Neural progenitor cell (in vitro differentiated cells): ENCODE results near the gene EMC6. TPM values are rescaled to one million over a fixed set of nuclear protein-coding genes. Genes with fewer than 3 reads are reported as not detected.

ENCODE experiments used
- DNase-seq: peaks from one replicate; pipeline ENCODE4 v3.0.0-alpha.2; 2016; ENCODE audit warnings: low spot score
- H2AFZ ChIP-seq: fragments of 200-600 bp; sonication (generic); replicated peaks from 2 replicates; pipeline ENCODE4 v1.6.1; 2016; ENCODE audit warnings: antibody characterized with exemption
- H3F3A ChIP-seq: fragments of 200-600 bp; sonication (generic); 2 replicates; pipeline ENCODE4 v1.6.1; 2016; ENCODE audit warnings: antibody characterized with exemption, low read depth
- H3K27ac ChIP-seq: fragments of 200-600 bp; sonication (generic); 2 replicates; pipeline ENCODE4 v1.5.1; 2016; ENCODE audit warnings: mild to moderate bottlenecking
- H3K27me3 ChIP-seq: fragments of 200-600 bp; sonication (generic); 2 replicates; pipeline ENCODE4 v1.6.1; 2016; ENCODE audit warnings: mild to moderate bottlenecking, moderate library complexity
- H3K36me3 ChIP-seq: fragments of 200-600 bp; sonication (generic); 2 replicates; pipeline ENCODE4 v1.5.1; 2016
- H3K4me1 ChIP-seq: fragments of 200-600 bp; sonication (generic); 2 replicates; pipeline ENCODE4 v1.6.1; 2016; ENCODE audit warnings: mixed run types
- H3K4me2 ChIP-seq: fragments of 200-600 bp; sonication (generic); 2 replicates; pipeline ENCODE4 v1.6.1; 2016
- H3K4me3 ChIP-seq: fragments of 200-600 bp; sonication (generic); 2 replicates; pipeline ENCODE4 v1.5.1; 2016
- H3K79me2 ChIP-seq: fragments of 200-600 bp; sonication (generic); 2 replicates; pipeline ENCODE4 v1.6.1; 2016; ENCODE audit warnings: low read depth
- H3K9ac ChIP-seq: fragments of 200-600 bp; sonication (generic); 2 replicates; pipeline ENCODE4 v1.6.1; 2016
- H3K9me3 ChIP-seq: fragments of 200-600 bp; sonication (generic); 2 replicates; pipeline ENCODE4 v1.5.1; 2016; ENCODE audit warnings: low read depth
- H4K20me1 ChIP-seq: fragments of 200-600 bp; sonication (generic); 2 replicates; pipeline ENCODE4 v1.6.1; 2016; ENCODE audit warnings: low read depth
- H3K27ac Mint-ChIP-seq: 3 replicates; pipeline ENCODE4 v1.8.0; 2021; ENCODE audit warnings: mixed read lengths
- H3K27me3 Mint-ChIP-seq: 2 replicates; pipeline ENCODE4 v1.8.0; 2022; ENCODE audit warnings: low read depth, mild to moderate bottlenecking, inconsistent platforms, moderate library complexity, mixed read lengths; ENCODE audit not compliant: insufficient read depth
- H3K36me3 Mint-ChIP-seq: 3 replicates; pipeline ENCODE4 v1.8.0; 2021; ENCODE audit warnings: mixed read lengths
- H3K4me1 Mint-ChIP-seq: 3 replicates; pipeline ENCODE4 v1.8.0; 2021; ENCODE audit warnings: mixed read lengths
- H3K4me3 Mint-ChIP-seq: 3 replicates; pipeline ENCODE4 v1.8.0; 2021; ENCODE audit warnings: mild to moderate bottlenecking, moderate library complexity, mixed read lengths
- H3K9me3 Mint-ChIP-seq: 3 replicates; pipeline ENCODE4 v1.8.0; 2020; ENCODE audit warnings: mixed read lengths
- EZH2 ChIP-seq: fragments of 200-600 bp; sonication (generic); IDR thresholded peaks from 2 replicates; pipeline ENCODE4 v1.6.1; 2017; ENCODE audit warnings: antibody characterized with exemption, mild to moderate bottlenecking, moderate library complexity
- EZH2phosphoT487 ChIP-seq: fragments of 200-600 bp; sonication (generic); IDR thresholded peaks from 2 replicates; pipeline ENCODE4 v1.6.1; 2017; ENCODE audit warnings: antibody characterized with exemption
- total RNA-seq: library from RNA; depleted of rRNA; stranded (reverse); fragments of >200 nt; gene quantifications from 2 replicates; pipeline ENCODE4 v1.2.3, GENCODE V29; 2015; ENCODE audit warnings: low replicate concordance
- TF ChIP-seq, protein P1 (sequence below): fragments of 200-600 bp; sonication (generic); IDR thresholded peaks from 2 replicates; pipeline ENCODE4 v1.5.1; 2017; ENCODE audit warnings: antibody characterized with exemption, mild to moderate bottlenecking

The EMC6 gene
- total RNA-seq, 1 donor from 2014 or later, result 20.0 TPM

DNA sequence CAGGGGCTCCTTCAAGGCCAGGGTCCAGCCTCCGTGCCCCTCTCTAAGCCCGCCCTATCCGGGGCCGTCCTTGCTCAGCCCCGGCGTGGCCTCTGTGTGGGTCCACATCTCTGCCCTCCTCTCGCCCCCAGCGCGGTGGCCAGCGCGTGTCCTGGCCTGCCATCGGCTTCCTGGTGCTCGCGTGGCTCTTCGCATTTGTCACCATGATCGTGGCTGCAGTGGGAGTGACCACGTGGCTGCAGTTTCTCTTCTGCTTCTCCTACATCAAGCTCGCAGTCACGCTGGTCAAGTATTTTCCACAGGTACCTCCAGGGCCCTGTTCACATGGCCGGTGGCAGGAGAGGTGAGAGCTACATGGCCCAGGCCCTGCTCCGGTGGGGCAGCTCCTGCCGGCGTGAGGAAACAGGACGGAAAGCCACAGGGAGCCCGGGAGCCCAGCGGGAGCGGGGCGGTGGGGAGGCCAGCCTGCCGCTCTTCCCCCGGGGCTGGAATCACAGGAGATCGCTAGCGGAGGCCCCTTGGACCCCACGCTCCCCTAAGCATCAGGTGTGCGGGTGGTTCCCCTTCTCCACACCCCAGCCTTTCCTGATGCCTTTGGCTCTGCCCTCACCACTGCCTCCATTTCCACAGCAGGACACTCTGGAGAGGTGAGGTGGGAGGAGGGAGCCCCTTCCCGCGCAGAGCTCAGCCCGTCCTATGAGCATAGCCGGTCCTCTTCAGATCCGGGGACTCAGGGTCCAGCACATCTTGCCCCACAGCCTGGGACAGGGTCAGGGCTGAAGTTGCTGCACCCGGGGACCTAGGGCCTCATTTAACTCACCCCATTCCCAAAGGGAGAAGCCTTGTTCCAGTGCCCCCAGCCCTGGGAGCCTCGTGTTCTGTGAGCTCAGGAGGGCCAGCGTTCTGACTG lies 10.5 kb upstream of the EMC6 start:
- no peak overlapping the region for H3K4me2 ChIP-seq
- DNase-seq, result no peak
- no peaks in the 10 kb centered on the region for H3K9me3 Mint-ChIP-seq
- no peaks in the 10 kb centered on the region for H4K20me1 ChIP-seq
- TF ChIP-seq EZH2, result no peak
- no peak for TF ChIP-seq EZH2phosphoT487
- TF ChIP-seq, protein P1, sequence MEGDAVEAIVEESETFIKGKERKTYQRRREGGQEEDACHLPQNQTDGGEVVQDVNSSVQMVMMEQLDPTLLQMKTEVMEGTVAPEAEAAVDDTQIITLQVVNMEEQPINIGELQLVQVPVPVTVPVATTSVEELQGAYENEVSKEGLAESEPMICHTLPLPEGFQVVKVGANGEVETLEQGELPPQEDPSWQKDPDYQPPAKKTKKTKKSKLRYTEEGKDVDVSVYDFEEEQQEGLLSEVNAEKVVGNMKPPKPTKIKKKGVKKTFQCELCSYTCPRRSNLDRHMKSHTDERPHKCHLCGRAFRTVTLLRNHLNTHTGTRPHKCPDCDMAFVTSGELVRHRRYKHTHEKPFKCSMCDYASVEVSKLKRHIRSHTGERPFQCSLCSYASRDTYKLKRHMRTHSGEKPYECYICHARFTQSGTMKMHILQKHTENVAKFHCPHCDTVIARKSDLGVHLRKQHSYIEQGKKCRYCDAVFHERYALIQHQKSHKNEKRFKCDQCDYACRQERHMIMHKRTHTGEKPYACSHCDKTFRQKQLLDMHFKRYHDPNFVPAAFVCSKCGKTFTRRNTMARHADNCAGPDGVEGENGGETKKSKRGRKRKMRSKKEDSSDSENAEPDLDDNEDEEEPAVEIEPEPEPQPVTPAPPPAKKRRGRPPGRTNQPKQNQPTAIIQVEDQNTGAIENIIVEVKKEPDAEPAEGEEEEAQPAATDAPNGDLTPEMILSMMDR, result no peak
- H3K27ac ChIP-seq, result no peak overlapping the region
- no peaks in the 10 kb centered on the region for H3K36me3 ChIP-seq
- no peaks in the 10 kb centered on the region for H3F3A ChIP-seq
- H3K4me3 Mint-ChIP-seq, result no peak overlapping the region
- peak overlapping the region; percentile 82 for H3K27ac Mint-ChIP-seq
- no peaks in the 10 kb centered on the region for H3K4me1 ChIP-seq
- H3K9ac ChIP-seq, result no peak overlapping the region
- peaks cover 9% of the 10 kb centered on the region for H3K4me1 Mint-ChIP-seq
- no peaks in the 10 kb centered on the region for H3K27me3 ChIP-seq
- peaks cover 9% of the 10 kb centered on the region for H3K27me3 Mint-ChIP-seq
- H2AFZ ChIP-seq, result no peak overlapping the region
- H3K4me3 ChIP-seq, result no peak overlapping the region
- peaks cover 5% of the 10 kb centered on the region for H3K36me3 Mint-ChIP-seq
- H3K9me3 ChIP-seq, result no peaks in the 10 kb centered on the region
- no peaks in the 10 kb centered on the region for H3K79me2 ChIP-seq

DNA sequence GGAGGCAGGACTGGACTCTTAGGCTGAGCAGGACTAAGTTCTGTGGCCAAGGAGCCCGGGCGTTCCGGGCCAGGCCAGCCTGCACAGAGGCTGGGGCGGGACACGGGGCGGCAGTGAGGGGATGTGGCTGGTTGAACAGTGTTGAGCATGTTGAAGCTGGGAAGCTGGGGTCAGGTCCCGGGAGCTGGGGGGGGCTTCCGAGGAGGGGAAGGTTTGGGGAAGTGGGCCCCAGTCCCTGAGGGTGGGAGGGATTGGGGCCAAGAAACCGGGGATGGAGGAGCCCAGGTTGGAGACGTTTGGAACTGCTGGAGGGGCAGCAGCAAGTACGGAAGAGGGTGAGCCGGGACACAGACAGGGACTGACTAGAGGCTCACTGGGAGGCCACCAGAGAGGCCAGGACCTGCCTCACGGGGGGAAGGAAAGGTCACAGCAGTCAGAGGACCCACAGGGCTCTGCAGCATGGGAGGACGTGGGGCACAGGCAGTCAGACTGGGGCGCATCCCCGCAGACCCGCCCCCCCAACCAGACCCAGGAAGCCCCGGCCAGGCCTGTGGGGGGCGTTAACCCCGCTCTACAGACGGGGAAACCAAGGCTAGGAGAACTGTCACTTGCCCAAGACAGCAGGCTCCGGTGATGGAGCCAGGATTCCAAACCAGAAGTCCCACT lies 9.7 kb upstream of the EMC6 start:
- no peak overlapping the region for H3K27ac Mint-ChIP-seq
- Histone ChIP-seq H3K36me3 (no peaks in the 10 kb centered on the region), H3K4me1 (no peaks in the 10 kb centered on the region), H3K9me3 (no peaks in the 10 kb centered on the region), H3K79me2 (no peaks in the 10 kb centered on the region), H2AFZ (no peak overlapping the region), H3K27me3 (no peaks in the 10 kb centered on the region), H3K27ac (no peak overlapping the region), H3K4me2 (no peak overlapping the region), H3F3A (no peaks in the 10 kb centered on the region), H3K9ac (no peak overlapping the region), H4K20me1 (no peaks in the 10 kb centered on the region), H3K4me3 (no peak overlapping the region)
- DNase-seq, result no peak
- peaks cover 12% of the 10 kb centered on the region for H3K4me1 Mint-ChIP-seq
- TF ChIP-seq EZH2phosphoT487, result no peak
- TF ChIP-seq, protein P1, result no peak
- no peak for TF ChIP-seq EZH2
- H3K36me3 Mint-ChIP-seq, result peaks cover 5% of the 10 kb centered on the region
- peaks cover 6% of the 10 kb centered on the region for H3K27me3 Mint-ChIP-seq
- no peaks in the 10 kb centered on the region for H3K9me3 Mint-ChIP-seq
- no peak overlapping the region for H3K4me3 Mint-ChIP-seq

DNA sequence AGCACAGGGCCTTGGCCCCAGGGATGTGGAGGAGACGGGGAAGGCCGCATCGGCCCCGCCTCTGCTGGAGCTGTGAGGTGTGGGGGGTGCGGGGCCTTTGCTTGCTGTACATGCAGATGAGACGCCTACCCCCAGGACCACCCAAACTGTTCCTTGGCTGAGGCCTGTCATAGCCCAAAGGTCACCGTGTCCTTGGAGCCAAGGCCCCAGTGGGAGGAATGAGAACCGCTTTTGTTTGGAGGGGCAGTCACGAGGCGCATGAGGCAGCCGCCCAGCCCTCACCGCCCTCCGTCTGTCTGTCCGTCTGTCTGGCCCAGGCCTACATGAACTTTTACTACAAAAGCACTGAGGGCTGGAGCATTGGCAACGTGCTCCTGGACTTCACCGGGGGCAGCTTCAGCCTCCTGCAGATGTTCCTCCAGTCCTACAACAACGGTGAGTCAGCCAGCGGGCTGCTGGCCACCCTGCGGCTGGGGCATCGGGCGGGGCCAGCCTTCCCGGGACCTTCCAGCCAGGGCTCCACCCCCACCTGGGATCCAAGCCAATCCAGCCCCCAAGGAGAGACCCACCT lies 9.0 kb upstream of the EMC6 start:
- peaks cover 12% of the 10 kb centered on the region for H3K4me1 Mint-ChIP-seq
- Histone ChIP-seq H3K9ac (no peak overlapping the region), H3K79me2 (no peaks in the 10 kb centered on the region), H4K20me1 (no peaks in the 10 kb centered on the region), H3K27ac (no peak overlapping the region), H3K9me3 (no peaks in the 10 kb centered on the region), H3K27me3 (no peaks in the 10 kb centered on the region), H3K36me3 (no peaks in the 10 kb centered on the region), H3K4me1 (no peaks in the 10 kb centered on the region), H3K4me3 (no peak overlapping the region), H3F3A (no peaks in the 10 kb centered on the region), H3K4me2 (no peak overlapping the region), H2AFZ (no peak overlapping the region)
- no peak overlapping the region for H3K27ac Mint-ChIP-seq
- H3K9me3 Mint-ChIP-seq, result no peaks in the 10 kb centered on the region
- H3K36me3 Mint-ChIP-seq, result peaks cover 5% of the 10 kb centered on the region
- no peak overlapping the region for H3K4me3 Mint-ChIP-seq
- TF ChIP-seq EZH2 (no peak), EZH2phosphoT487 (no peak)
- TF ChIP-seq, protein P1, result no peak
- peaks cover 6% of the 10 kb centered on the region for H3K27me3 Mint-ChIP-seq
- DNase-seq, result no peak
